ENCODE measurements around the gene NUDT22.
A peak's percentile ranks its signal among the peaks of the same experiment; 100 is the strongest.

NUDT22 gene

GRCh38 chr11:64259533-64260067, 33.5 kb downstream of the NUDT22 start:
- no peak for DNase-seq

- no peak for DNase-seq
Observed at GRCh38 chr11:64260147-64260708, 34.2 kb downstream of the NUDT22 start.

- DNase-seq = no peak
Observed at GRCh38 chr11:64261556-64262080, 35.5 kb downstream of the NUDT22 start.

- no peak for DNase-seq
Observed at GRCh38 chr11:64262271-64263002, 36.4 kb downstream of the NUDT22 start.

GRCh38 chr11:64263021-64263946, 37.2 kb downstream of the NUDT22 start:
- DNase-seq = no peak

GRCh38 chr11:64263947-64264317, 37.9 kb downstream of the NUDT22 start:
- no peak for DNase-seq

- no peak for DNase-seq
Observed at GRCh38 chr11:64264371-64264852, 38.3 kb downstream of the NUDT22 start.

GRCh38 chr11:64265176-64266160, 39.4 kb downstream of the NUDT22 start:
- no peak for DNase-seq

GRCh38 chr11:64266339-64266738, 40.3 kb downstream of the NUDT22 start:
- DNase-seq = no peak

- no peak for DNase-seq
Observed at GRCh38 chr11:64267207-64267945, 41.3 kb downstream of the NUDT22 start.

- DNase-seq = no peak
Observed at GRCh38 chr11:64268025-64268892, 42.2 kb downstream of the NUDT22 start.

- peak; percentile 31 for DNase-seq
Observed at GRCh38 chr11:64268893-64269539, 42.9 kb downstream of the NUDT22 start.

- peak; percentile 95 for DNase-seq
Observed at GRCh38 chr11:64269540-64270220, 43.6 kb downstream of the NUDT22 start.

- no peak for DNase-seq
Observed at GRCh38 chr11:64275031-64275800, 49.1 kb downstream of the NUDT22 start.

- DNase-seq = no peak
Observed at GRCh38 chr11:64275841-64276240, 49.8 kb downstream of the NUDT22 start.

GRCh38 chr11:64276653-64277431, 50.8 kb downstream of the NUDT22 start:
- no peak for DNase-seq

GRCh38 chr11:64278576-64279190, 52.6 kb downstream of the NUDT22 start:
- DNase-seq = no peak
